Activated CD4-positive, CD25-positive, alpha-beta regulatory T cell treated with anti-CD3 and anti-CD28 coated beads, Interleukin-2, amount 50 U/mL, for 24 hours (primary cell): ENCODE measurements around the gene ZBTB20.

Source experiments
- ATAC-seq, 2 donors: fragments of 150-1000 bp; cut with Tn5 transposase; one replicate each; pipeline ENCODE4 v1.10.0; 2021; ENCODE audit warnings: mild to moderate bottlenecking in 1 of 2, moderate library complexity in 1 of 2

The ZBTB20 gene

GRCh38 chr3:114666623-114667022 is 480.5 kb downstream of the ZBTB20 start:
- ATAC-seq: no peak

GRCh38 chr3:114664006-114664405 is 483.1 kb downstream of the ZBTB20 start:
- no peak for ATAC-seq

- ATAC-seq: no peak
Observed at GRCh38 chr3:114660808-114661207, 486.3 kb downstream of the ZBTB20 start.

GRCh38 chr3:114660124-114660523 is 487.0 kb downstream of the ZBTB20 start:
- ATAC-seq: no peak

GRCh38 chr3:114659109-114660061 is 487.7 kb downstream of the ZBTB20 start:
- ATAC-seq: no peak

GRCh38 chr3:114651555-114651954 is 495.5 kb downstream of the ZBTB20 start:
- no peak for ATAC-seq

GRCh38 chr3:114650808-114651207 is 496.3 kb downstream of the ZBTB20 start:
- ATAC-seq: peak; percentile 41 to 56

GRCh38 chr3:114649331-114649730 is 497.8 kb downstream of the ZBTB20 start:
- ATAC-seq: no peak

GRCh38 chr3:114646526-114646925 is 500.6 kb downstream of the ZBTB20 start:
- no peak for ATAC-seq

GRCh38 chr3:114645392-114645791 is 501.7 kb downstream of the ZBTB20 start:
- ATAC-seq: no peak

- ATAC-seq: no peak
Observed at GRCh38 chr3:114644367-114644766, 502.7 kb downstream of the ZBTB20 start.

GRCh38 chr3:114642951-114643741 is 503.9 kb downstream of the ZBTB20 start:
- ATAC-seq: no peak

GRCh38 chr3:114640126-114640525 is 507.0 kb downstream of the ZBTB20 start:
- no peak for ATAC-seq

GRCh38 chr3:114639171-114639570 is 507.9 kb downstream of the ZBTB20 start:
- no peak for ATAC-seq

GRCh38 chr3:114635878-114636277 is 511.2 kb downstream of the ZBTB20 start:
- ATAC-seq: no peak

GRCh38 chr3:114634635-114635034 is 512.5 kb downstream of the ZBTB20 start:
- no peak for ATAC-seq

- peak; percentile 70 to 77 for ATAC-seq
Observed at GRCh38 chr3:114632757-114633424, 514.2 kb downstream of the ZBTB20 start.

- no peak for ATAC-seq
Observed at GRCh38 chr3:114627770-114628169, 519.3 kb downstream of the ZBTB20 start.

GRCh38 chr3:114626751-114627150 is 520.3 kb downstream of the ZBTB20 start:
- ATAC-seq: no peak

GRCh38 chr3:114624571-114625181 is 522.4 kb downstream of the ZBTB20 start:
- no peak for ATAC-seq

- ATAC-seq: no peak
Observed at GRCh38 chr3:114624047-114624445, 523.0 kb downstream of the ZBTB20 start.

GRCh38 chr3:114623420-114624046 is 523.6 kb downstream of the ZBTB20 start:
- no peak for ATAC-seq
